Epithelial cell of esophagus (primary cell): ENCODE results near the gene RBMY1A1.
"Not testable (repeated sequence)": the region's sequence is repeated elsewhere in the genome, so short reads cannot be mapped to it uniquely, and the experiment has no call there.

Source experiments
- DNase-seq: peaks from one replicate; pipeline ENCODE4 v3.0.0; 2010; ENCODE audit warnings: low read depth
- H3K4me3 ChIP-seq: 2 replicates; pipeline ENCODE4 v1.5.1; 2011; ENCODE audit warnings: mild to moderate bottlenecking, low read length, control low read depth
- CTCF ChIP-seq: IDR thresholded peaks from 2 replicates; pipeline ENCODE4 v1.5.1; 2011; ENCODE audit warnings: low read depth, mild to moderate bottlenecking, low read length, control low read depth, inconsistent platforms; ENCODE audit not compliant: insufficient read depth; ENCODE audit errors: missing control alignments

The RBMY1A1 gene

GRCh38 chrY:21534579-21534978 is at the start of gene RBMY1A1:
TSS of gene RBMY1A1 (plus strand) at chrY:21534879. CDS start at chrY:21536892, 2,013 bp downstream.
- not testable (repeated sequence) for H3K4me3 ChIP-seq, DNase-seq

- DNase-seq = not testable (repeated sequence)
Measured at GRCh38 chrY:21511038-21511437, 23.6 kb upstream of the RBMY1A1 start, which contains the start of gene RBMY1B. TSS of gene RBMY1B (plus strand) at chrY:21511338. CDS start at chrY:21513351, 2,013 bp downstream.

GRCh38 chrY:21559316-21559984 is 24.8 kb downstream of the RBMY1A1 start:
- not testable (repeated sequence) for DNase-seq, H3K4me3 ChIP-seq

More at GRCh38 chrY:21511038-21511437, 23.6 kb upstream of the RBMY1A1 start, which contains the start of gene RBMY1B:
- not testable (repeated sequence) for H3K4me3 ChIP-seq

- no peak for DNase-seq
- H3K4me3 ChIP-seq = no peak overlapping the region
- no peak for TF ChIP-seq CTCF
Measured at GRCh38 chrY:21585449-21585848, 50.8 kb downstream of the RBMY1A1 start.

GRCh38 chrY:21586454-21586853 is 51.8 kb downstream of the RBMY1A1 start:
- not testable (repeated sequence) for H3K4me3 ChIP-seq, DNase-seq

GRCh38 chrY:21592059-21592458 is 57.4 kb downstream of the RBMY1A1 start:
- no peak for DNase-seq
- no peak for TF ChIP-seq CTCF
- H3K4me3 ChIP-seq = no peak overlapping the region

GRCh38 chrY:21596287-21596686 is 61.6 kb downstream of the RBMY1A1 start:
- not testable (repeated sequence) for H3K4me3 ChIP-seq, DNase-seq
